GM12878 (cell line): ENCODE data around the gene C9orf78. TPM values are rescaled to one million over a fixed set of nuclear protein-coding genes. Genes with fewer than 3 reads are reported as not detected.

Experiments
- BACH1 ChIP-seq: fragments of 450-650 bp; IDR thresholded peaks from 2 replicates; pipeline ENCODE4 v1.6.1; 2017; ENCODE audit warnings: mild to moderate bottlenecking, borderline replicate concordance
- BCL11A ChIP-seq: IDR thresholded peaks from 2 replicates; pipeline ENCODE4 v1.6.1; 2011; ENCODE audit warnings: low read depth, low read length
- BHLHE40 ChIP-seq, 2 experiments: fragments of 450-650 bp in 1 of 2; IDR thresholded peaks; 2 replicates each; pipeline ENCODE4 v1.6.1; 2011 to 2017; ENCODE audit warnings: low read depth in 2 of 2, borderline replicate concordance in 1 of 2, improper control_type of control experiment in 1 of 2, low read length in 1 of 2, mild to moderate bottlenecking in 1 of 2
- BRCA1 ChIP-seq: IDR thresholded peaks from 2 replicates; pipeline ENCODE4 v1.6.1; 2011; ENCODE audit warnings: low read depth, low read length, improper control_type of control experiment
- CBX3 ChIP-seq: fragments of 200-600 bp; sonication (generic); IDR thresholded peaks from 2 replicates; pipeline ENCODE4 v1.6.1; 2016; ENCODE audit warnings: low read depth, borderline replicate concordance
- FOXM1 ChIP-seq: IDR thresholded peaks from 2 replicates; pipeline ENCODE4 v1.6.1; 2012; ENCODE audit warnings: low read depth, mild to moderate bottlenecking, inconsistent platforms, low read length, moderate library complexity
- HCFC1 ChIP-seq: fragments of 150-350 bp; IDR thresholded peaks from 2 replicates; pipeline ENCODE4 v1.6.1; 2014; ENCODE audit warnings: low read length
- IKZF1 ChIP-seq: fragments of 450-650 bp; conservative IDR thresholded peaks from 2 replicates; pipeline ENCODE4 v1.6.1; 2017; ENCODE audit warnings: antibody characterized with exemption, mild to moderate bottlenecking
- KLF5 ChIP-seq: fragments of 450-650 bp; IDR thresholded peaks from 2 replicates; pipeline ENCODE4 v1.6.1; 2014; ENCODE audit warnings: mild to moderate bottlenecking; ENCODE audit not compliant: partially characterized antibody
- NR2C1 ChIP-seq: fragments of 450-650 bp; IDR thresholded peaks from 2 replicates; pipeline ENCODE4 v1.6.1; 2017; ENCODE audit warnings: antibody characterized with exemption, mild to moderate bottlenecking, moderate library complexity
- POLR2AphosphoS5 ChIP-seq: IDR thresholded peaks from 2 replicates; pipeline ENCODE4 v1.6.1; 2011; ENCODE audit warnings: mild to moderate bottlenecking, low read length, inconsistent platforms
- POU2F2 ChIP-seq: IDR thresholded peaks from 3 replicates; pipeline ENCODE4 v1.6.1; 2011; ENCODE audit warnings: low read depth, mild to moderate bottlenecking, low read length, borderline replicate concordance
- RAD21 ChIP-seq: IDR thresholded peaks from 2 replicates; pipeline ENCODE4 v1.6.1; 2011; ENCODE audit warnings: mild to moderate bottlenecking, low read depth, low read length, moderate library complexity; ENCODE audit not compliant: insufficient read depth
- RB1 ChIP-seq: fragments of 450-650 bp; formaldehyde crosslinking; IDR thresholded peaks from 2 replicates; pipeline ENCODE4 v1.6.1; 2017; ENCODE audit warnings: mild to moderate bottlenecking, borderline replicate concordance
- RUNX3 ChIP-seq: IDR thresholded peaks from 2 replicates; pipeline ENCODE4 v1.6.1; 2012; ENCODE audit warnings: low read length, inconsistent platforms
- SIX5 ChIP-seq: IDR thresholded peaks from 2 replicates; pipeline ENCODE4 v1.6.1; 2011; ENCODE audit warnings: mild to moderate bottlenecking, low read depth, low read length, moderate library complexity; ENCODE audit not compliant: severe bottlenecking
- SMAD5 ChIP-seq: IDR thresholded peaks from 2 replicates; pipeline ENCODE4 v1.6.1; 2016; ENCODE audit warnings: antibody characterized with exemption, low read depth
- SP1 ChIP-seq: IDR thresholded peaks from one replicate; pipeline ENCODE4 v1.6.1; 2011; ENCODE audit warnings: low read depth, low read length
- TCF7 ChIP-seq: IDR thresholded peaks from 2 replicates; pipeline ENCODE4 v1.6.1; 2014; ENCODE audit warnings: antibody characterized with exemption, borderline replicate concordance
- ZBED1 ChIP-seq: IDR thresholded peaks from 2 replicates; pipeline ENCODE4 v1.6.1; 2016; ENCODE audit warnings: borderline replicate concordance
- ZNF274 ChIP-seq: IDR thresholded peaks from one replicate; pipeline ENCODE4 v1.8.0; 2011; ENCODE audit not compliant: insufficient read length, insufficient read depth
- ZZZ3 ChIP-seq: IDR thresholded peaks from 2 replicates; pipeline ENCODE4 v1.6.1; 2011; ENCODE audit warnings: low read depth; ENCODE audit not compliant: control insufficient read depth, insufficient read length
- polyA plus RNA-seq, 11 experiments: library from polyadenylated mRNA; depleted of rRNA in 4 of 11; unstranded in 6 of 11; stranded (reverse) in 5 of 11; fragments of >200 nt; fragmentation: Nextera tagmentation in 4 of 11; fragmentation: Illumina TruSeq in 1 of 11; extraction: Ambion mirVana in 4 of 11; extraction: Trizol in 1 of 11; gene quantifications; 1 replicate in 1 of 11; 2 replicates in 10 of 11; pipeline versions ENCODE4 v1.2.1 to v1.2.3, GENCODE V29; 2011 to 2016; ENCODE audit warnings: inconsistent platforms in 2 of 11, missing spikeins in 2 of 11, low read depth in 1 of 11
- total RNA-seq, 4 experiments: library from RNA; depleted of rRNA in 3 of 4; stranded (reverse); fragments of >200 nt in 3 of 4; fragmentation: Illumina TruSeq in 1 of 4; extraction: Trizol in 1 of 4; gene quantifications; 2 replicates each; pipeline versions ENCODE4 v1.2.1 to v1.2.3, GENCODE V29; 2013 to 2021
- TF ChIP-seq, protein P1 (sequence below): IDR thresholded peaks from 2 replicates; pipeline ENCODE4 v1.6.1; 2012; ENCODE audit warnings: mild to moderate bottlenecking, low read depth, low read length
- TF ChIP-seq, protein P2 (sequence below): fragments of 450-650 bp; IDR thresholded peaks from 2 replicates; pipeline ENCODE4 v1.6.1; 2016; ENCODE audit warnings: mild to moderate bottlenecking, moderate library complexity, borderline replicate concordance

C9orf78 gene
- total and polyA plus RNA-seq, 10 of the 15 experiments (the other 5 are each of a cell fraction or from before 2014, with no cell fraction given) = 23.0 to 60.9 (median 47.5) TPM

GRCh38 chr9:129802833-129803675 is 32.0 kb downstream of the C9orf78 start, which contains the start of gene TOR1B (continued):
- TF ChIP-seq IKZF1 (peak; percentile 93), FOXM1 (no peak), ZBED1 (no peak), POLR2AphosphoS5 (peak; percentile 76; the same call in 1 of the 2 replicates), BCL11A (0 out of 2 replicates have a peak, but pooled peaks have one; percentile 6), BACH1 (peak; percentile 74), SP1 (peak; percentile 62), RAD21 (no peak), POU2F2 (peak; percentile 66; the same call in 2 of the 3 replicates), CBX3 (no peak), TCF7 (no peak), ZZZ3 (no peak), SMAD5 (0 out of 2 replicates have a peak, but pooled peaks have one; percentile 40), HCFC1 (peak; percentile 86), ZNF274 (no peak), SIX5 (peak; percentile 76), KLF5 (no peak), BHLHE40 (IDR thresholded peaks at IDR 0.05; ENCODE audit: borderline replicate concordance in 1 of 2, low read depth in 2 of 2, low read length in 1 of 2) (peak in 1 of 2 experiments; percentile 41; a peak in 2 of 4 replicates), RUNX3 (peak; percentile 62), BRCA1 (no peak), NR2C1 (peak; percentile 57), RB1 (peak; percentile 30; the same call in 1 of the 2 replicates)
- TF ChIP-seq, protein P1, sequence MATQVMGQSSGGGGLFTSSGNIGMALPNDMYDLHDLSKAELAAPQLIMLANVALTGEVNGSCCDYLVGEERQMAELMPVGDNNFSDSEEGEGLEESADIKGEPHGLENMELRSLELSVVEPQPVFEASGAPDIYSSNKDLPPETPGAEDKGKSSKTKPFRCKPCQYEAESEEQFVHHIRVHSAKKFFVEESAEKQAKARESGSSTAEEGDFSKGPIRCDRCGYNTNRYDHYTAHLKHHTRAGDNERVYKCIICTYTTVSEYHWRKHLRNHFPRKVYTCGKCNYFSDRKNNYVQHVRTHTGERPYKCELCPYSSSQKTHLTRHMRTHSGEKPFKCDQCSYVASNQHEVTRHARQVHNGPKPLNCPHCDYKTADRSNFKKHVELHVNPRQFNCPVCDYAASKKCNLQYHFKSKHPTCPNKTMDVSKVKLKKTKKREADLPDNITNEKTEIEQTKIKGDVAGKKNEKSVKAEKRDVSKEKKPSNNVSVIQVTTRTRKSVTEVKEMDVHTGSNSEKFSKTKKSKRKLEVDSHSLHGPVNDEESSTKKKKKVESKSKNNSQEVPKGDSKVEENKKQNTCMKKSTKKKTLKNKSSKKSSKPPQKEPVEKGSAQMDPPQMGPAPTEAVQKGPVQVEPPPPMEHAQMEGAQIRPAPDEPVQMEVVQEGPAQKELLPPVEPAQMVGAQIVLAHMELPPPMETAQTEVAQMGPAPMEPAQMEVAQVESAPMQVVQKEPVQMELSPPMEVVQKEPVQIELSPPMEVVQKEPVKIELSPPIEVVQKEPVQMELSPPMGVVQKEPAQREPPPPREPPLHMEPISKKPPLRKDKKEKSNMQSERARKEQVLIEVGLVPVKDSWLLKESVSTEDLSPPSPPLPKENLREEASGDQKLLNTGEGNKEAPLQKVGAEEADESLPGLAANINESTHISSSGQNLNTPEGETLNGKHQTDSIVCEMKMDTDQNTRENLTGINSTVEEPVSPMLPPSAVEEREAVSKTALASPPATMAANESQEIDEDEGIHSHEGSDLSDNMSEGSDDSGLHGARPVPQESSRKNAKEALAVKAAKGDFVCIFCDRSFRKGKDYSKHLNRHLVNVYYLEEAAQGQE = no peak
- TF ChIP-seq, protein P2, sequence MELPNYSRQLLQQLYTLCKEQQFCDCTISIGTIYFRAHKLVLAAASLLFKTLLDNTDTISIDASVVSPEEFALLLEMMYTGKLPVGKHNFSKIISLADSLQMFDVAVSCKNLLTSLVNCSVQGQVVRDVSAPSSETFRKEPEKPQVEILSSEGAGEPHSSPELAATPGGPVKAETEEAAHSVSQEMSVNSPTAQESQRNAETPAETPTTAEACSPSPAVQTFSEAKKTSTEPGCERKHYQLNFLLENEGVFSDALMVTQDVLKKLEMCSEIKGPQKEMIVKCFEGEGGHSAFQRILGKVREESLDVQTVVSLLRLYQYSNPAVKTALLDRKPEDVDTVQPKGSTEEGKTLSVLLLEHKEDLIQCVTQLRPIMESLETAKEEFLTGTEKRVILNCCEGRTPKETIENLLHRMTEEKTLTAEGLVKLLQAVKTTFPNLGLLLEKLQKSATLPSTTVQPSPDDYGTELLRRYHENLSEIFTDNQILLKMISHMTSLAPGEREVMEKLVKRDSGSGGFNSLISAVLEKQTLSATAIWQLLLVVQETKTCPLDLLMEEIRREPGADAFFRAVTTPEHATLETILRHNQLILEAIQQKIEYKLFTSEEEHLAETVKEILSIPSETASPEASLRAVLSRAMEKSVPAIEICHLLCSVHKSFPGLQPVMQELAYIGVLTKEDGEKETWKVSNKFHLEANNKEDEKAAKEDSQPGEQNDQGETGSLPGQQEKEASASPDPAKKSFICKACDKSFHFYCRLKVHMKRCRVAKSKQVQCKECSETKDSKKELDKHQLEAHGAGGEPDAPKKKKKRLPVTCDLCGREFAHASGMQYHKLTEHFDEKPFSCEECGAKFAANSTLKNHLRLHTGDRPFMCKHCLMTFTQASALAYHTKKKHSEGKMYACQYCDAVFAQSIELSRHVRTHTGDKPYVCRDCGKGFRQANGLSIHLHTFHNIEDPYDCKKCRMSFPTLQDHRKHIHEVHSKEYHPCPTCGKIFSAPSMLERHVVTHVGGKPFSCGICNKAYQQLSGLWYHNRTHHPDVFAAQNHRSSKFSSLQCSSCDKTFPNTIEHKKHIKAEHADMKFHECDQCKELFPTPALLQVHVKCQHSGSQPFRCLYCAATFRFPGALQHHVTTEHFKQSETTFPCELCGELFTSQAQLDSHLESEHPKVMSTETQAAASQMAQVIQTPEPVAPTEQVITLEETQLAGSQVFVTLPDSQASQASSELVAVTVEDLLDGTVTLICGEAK = peak; percentile 90
